ENCODE data around the gene SPACDR. TPM values are rescaled to one million over a fixed set of nuclear protein-coding genes. Genes with fewer than 3 reads are reported as not detected.

SPACDR gene
- total and polyA plus RNA-seq, 2 experiments from 2014 or later: 0.42 to 0.52 TPM

DNA sequence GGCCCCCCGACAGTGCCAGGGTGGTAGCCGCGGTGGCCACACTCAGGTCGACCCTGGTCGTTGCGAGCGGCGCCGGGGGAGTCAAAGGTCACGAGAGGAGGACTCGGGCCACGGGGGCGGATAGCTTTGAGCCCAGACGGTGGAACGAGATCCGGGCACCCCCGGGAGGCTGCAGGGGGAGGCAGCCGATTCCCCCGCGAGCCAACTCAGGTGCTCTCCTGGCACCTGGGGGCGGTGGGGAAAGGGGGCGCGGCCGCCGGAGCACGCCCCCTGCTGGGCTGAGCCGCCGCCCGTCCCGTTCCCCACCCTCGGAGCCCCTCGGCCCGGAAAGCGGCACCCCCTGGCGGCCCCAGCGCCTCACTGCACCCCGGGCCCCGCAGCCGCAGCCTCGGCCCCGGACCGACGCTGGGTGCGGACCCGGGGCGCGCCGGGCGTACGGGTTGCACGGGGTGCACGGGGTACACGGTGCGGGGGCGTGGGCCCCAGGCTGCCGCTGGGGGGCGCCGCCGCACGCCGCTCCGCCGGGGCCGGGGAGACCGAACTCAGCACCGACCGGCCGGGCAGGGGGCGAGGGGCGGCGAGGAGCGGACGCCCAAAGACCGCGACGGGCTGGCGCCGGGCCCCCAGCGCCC, 19.1 kb upstream of the SPACDR start:
- H3K4me2 ChIP-seq: peak overlapping the region; percentile 91
- H3K27ac ChIP-seq (ENCODE audit: low read depth): no peak overlapping the region
- ATAC-seq (peak; percentile 61), DNase-seq (ENCODE audit: low spot score) (peak; percentile 85)
- no peak overlapping the region for H3K27ac Mint-ChIP-seq
- peak overlapping the region; percentile 97 for H2AFZ ChIP-seq
- H3K4me1 Mint-ChIP-seq: peaks cover 31% of the 10 kb centered on the region
- H3K27me3 Mint-ChIP-seq (ENCODE audit: insufficient read depth, low read depth, poor library complexity): peaks cover 20% of the 10 kb centered on the region
- H3F3A ChIP-seq (replicated peaks; ENCODE audit: low read depth): peaks cover 2% of the 10 kb centered on the region; the same call in 1 of the 2 replicates
- H4K20me1 ChIP-seq (replicated peaks; ENCODE audit: insufficient read depth): no peaks in the 10 kb centered on the region
- no peaks in the 10 kb centered on the region for H3K36me3 ChIP-seq (ENCODE audit: insufficient read depth)
- no peaks in the 10 kb centered on the region; the same call in 2 of the 3 replicates for H3K36me3 Mint-ChIP-seq (ENCODE audit: low read depth)
- H3K4me1 ChIP-seq (ENCODE audit: insufficient read depth): peaks cover 23% of the 10 kb centered on the region; the same call in 1 of the 2 replicates
- no peaks in the 10 kb centered on the region for H3K9me2 ChIP-seq (ENCODE audit: insufficient read depth)
- peak overlapping the region; percentile 89 for H3K4me3 ChIP-seq
- no peaks in the 10 kb centered on the region for H3K27me3 ChIP-seq (ENCODE audit: insufficient read depth)
- no peaks in the 10 kb centered on the region; the same call in 1 of the 3 replicates for H3K9me3 Mint-ChIP-seq
- no peaks in the 10 kb centered on the region for H3K79me2 ChIP-seq (replicated peaks; ENCODE audit: insufficient read depth)
- no peak for TF ChIP-seq ZNF331 (CRISPR knock-in tag; IDR thresholded peaks at IDR 0.05; ENCODE audit: low read depth)
- TF ChIP-seq CTCF (conservative IDR thresholded peaks at IDR 0.05; ENCODE audit: low read depth in 2 of 2): peak; percentile 45 to 63
- peak; percentile 81 for TF ChIP-seq CREB1 (CRISPR knock-in tag; IDR thresholded peaks at IDR 0.05; ENCODE audit: low read depth)
- TF ChIP-seq, protein P1, sequence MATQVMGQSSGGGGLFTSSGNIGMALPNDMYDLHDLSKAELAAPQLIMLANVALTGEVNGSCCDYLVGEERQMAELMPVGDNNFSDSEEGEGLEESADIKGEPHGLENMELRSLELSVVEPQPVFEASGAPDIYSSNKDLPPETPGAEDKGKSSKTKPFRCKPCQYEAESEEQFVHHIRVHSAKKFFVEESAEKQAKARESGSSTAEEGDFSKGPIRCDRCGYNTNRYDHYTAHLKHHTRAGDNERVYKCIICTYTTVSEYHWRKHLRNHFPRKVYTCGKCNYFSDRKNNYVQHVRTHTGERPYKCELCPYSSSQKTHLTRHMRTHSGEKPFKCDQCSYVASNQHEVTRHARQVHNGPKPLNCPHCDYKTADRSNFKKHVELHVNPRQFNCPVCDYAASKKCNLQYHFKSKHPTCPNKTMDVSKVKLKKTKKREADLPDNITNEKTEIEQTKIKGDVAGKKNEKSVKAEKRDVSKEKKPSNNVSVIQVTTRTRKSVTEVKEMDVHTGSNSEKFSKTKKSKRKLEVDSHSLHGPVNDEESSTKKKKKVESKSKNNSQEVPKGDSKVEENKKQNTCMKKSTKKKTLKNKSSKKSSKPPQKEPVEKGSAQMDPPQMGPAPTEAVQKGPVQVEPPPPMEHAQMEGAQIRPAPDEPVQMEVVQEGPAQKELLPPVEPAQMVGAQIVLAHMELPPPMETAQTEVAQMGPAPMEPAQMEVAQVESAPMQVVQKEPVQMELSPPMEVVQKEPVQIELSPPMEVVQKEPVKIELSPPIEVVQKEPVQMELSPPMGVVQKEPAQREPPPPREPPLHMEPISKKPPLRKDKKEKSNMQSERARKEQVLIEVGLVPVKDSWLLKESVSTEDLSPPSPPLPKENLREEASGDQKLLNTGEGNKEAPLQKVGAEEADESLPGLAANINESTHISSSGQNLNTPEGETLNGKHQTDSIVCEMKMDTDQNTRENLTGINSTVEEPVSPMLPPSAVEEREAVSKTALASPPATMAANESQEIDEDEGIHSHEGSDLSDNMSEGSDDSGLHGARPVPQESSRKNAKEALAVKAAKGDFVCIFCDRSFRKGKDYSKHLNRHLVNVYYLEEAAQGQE (IDR thresholded peaks at IDR 0.05; ENCODE audit: unreplicated experiment): no peak
- H3K4me3 Mint-ChIP-seq: peak overlapping the region; percentile 83

- H3K4me3 Mint-ChIP-seq: peak overlapping the region; percentile 83
- Histone ChIP-seq H4K20me1 (replicated peaks; ENCODE audit: insufficient read depth) (no peaks in the 10 kb centered on the region), H3K9me2 (ENCODE audit: insufficient read depth) (no peaks in the 10 kb centered on the region), H3K36me3 (ENCODE audit: insufficient read depth) (no peaks in the 10 kb centered on the region), H3K79me2 (replicated peaks; ENCODE audit: insufficient read depth) (no peaks in the 10 kb centered on the region), H3K27ac (ENCODE audit: low read depth) (no peak overlapping the region), H3K4me1 (ENCODE audit: insufficient read depth) (peaks cover 23% of the 10 kb centered on the region; the same call in 1 of the 2 replicates), H3K27me3 (ENCODE audit: insufficient read depth) (no peaks in the 10 kb centered on the region), H3F3A (replicated peaks; ENCODE audit: low read depth) (peaks cover 2% of the 10 kb centered on the region; the same call in 1 of the 2 replicates), H2AFZ (peak overlapping the region; percentile 97), H3K4me3 (peak overlapping the region; percentile 89), H3K4me2 (peak overlapping the region; percentile 91)
- no peaks in the 10 kb centered on the region; the same call in 2 of the 3 replicates for H3K36me3 Mint-ChIP-seq (ENCODE audit: low read depth)
- no peak for TF ChIP-seq STAT1 (IDR thresholded peaks at IDR 0.05; ENCODE audit: unreplicated experiment)
- no peak for TF ChIP-seq CREB1 (CRISPR knock-in tag; IDR thresholded peaks at IDR 0.05; ENCODE audit: low read depth)
- peaks cover 31% of the 10 kb centered on the region for H3K4me1 Mint-ChIP-seq
- ATAC-seq (no peak), DNase-seq (ENCODE audit: low spot score) (no peak)
- H3K27ac Mint-ChIP-seq: no peak overlapping the region
- H3K27me3 Mint-ChIP-seq (ENCODE audit: insufficient read depth, low read depth, poor library complexity): peaks cover 23% of the 10 kb centered on the region
- no peaks in the 10 kb centered on the region; the same call in 1 of the 3 replicates for H3K9me3 Mint-ChIP-seq
Measured at GRCh38 chr7:100482728-100483089, 18.6 kb upstream of the SPACDR start.

Measured in GM23338 (cell line).